ENCODE results near the gene ELL2. TPM values are rescaled to one million over a fixed set of nuclear protein-coding genes. Genes with fewer than 3 reads are reported as not detected.

Gene ELL2
- total and polyA plus RNA-seq, 2 of the 13 experiments (the other 11 are each of a cell fraction or from before 2014, with no cell fraction given), result 78.9 to 97.1 TPM

GRCh38 chr5:95989283-95990048 lies 27.8 kb upstream of the ELL2 start (continued):
- TF ChIP-seq ZBED4 (CRISPR knock-in tag; IDR thresholded peaks at IDR 0.05; ENCODE audit: borderline replicate concordance) (no peak), AFF4 (CRISPR knock-in tag; IDR thresholded peaks at IDR 0.05) (no peak), ZNF414 (CRISPR knock-in tag; IDR thresholded peaks at IDR 0.05) (no peak), HNF4A (CRISPR knock-in tag; IDR thresholded peaks at IDR 0.05) (0 out of 2 replicates have a peak, but pooled peaks have one; percentile 5), EP300 (IDR thresholded peaks at IDR 0.05; ENCODE audit: low read depth in 2 of 2, low read length in 2 of 2) (peak in 1 of 2 experiments; percentile 33; a peak in 1 of 4 replicates), EP300 (CRISPR knock-in tag; IDR thresholded peaks at IDR 0.05; ENCODE audit: borderline replicate concordance) (no peak), ZFP41 (CRISPR knock-in tag; IDR thresholded peaks at IDR 0.05; ENCODE audit: borderline replicate concordance) (no peak), PITX1 (CRISPR knock-in tag; IDR thresholded peaks at IDR 0.05) (peak; percentile 34; the same call in 1 of the 2 replicates), TBX3 (IDR thresholded peaks at IDR 0.05; ENCODE audit: borderline replicate concordance) (0 out of 2 replicates have a peak, but pooled peaks have one; percentile 18), MEF2D (CRISPR knock-in tag; IDR thresholded peaks at IDR 0.05) (peak; percentile 54; the same call in 1 of the 2 replicates), ZNF225 (CRISPR knock-in tag; IDR thresholded peaks at IDR 0.05) (no peak), ZBTB44 (CRISPR knock-in tag; IDR thresholded peaks at IDR 0.05) (no peak), FOXP4 (CRISPR knock-in tag; IDR thresholded peaks at IDR 0.05) (peak; percentile 27), FIP1L1 (IDR thresholded peaks at IDR 0.05; ENCODE audit: borderline replicate concordance, insufficient read depth, low read depth, low read length) (no peak), FOXP1 (IDR thresholded peaks at IDR 0.05) (no peak), FOXP1 (CRISPR knock-in tag; IDR thresholded peaks at IDR 0.05) (peak; percentile 54; the same call in 1 of the 2 replicates)

Measured in HepG2 (cell line).